IMR-90 (cell line): ENCODE results near the gene NEU1. TPM values are rescaled to one million over a fixed set of nuclear protein-coding genes. Genes with fewer than 3 reads are reported as not detected.
A peak's percentile ranks its signal among the peaks of the same experiment; 100 is the strongest.

Experiments used
- ATAC-seq: fragments of 200-7000 bp; cut with Tn5 transposase; 2 replicates; pipeline ENCODE4 v1.9.1; 2020; ENCODE audit warnings: low read depth, mild to moderate bottlenecking, moderate library complexity
- BruUV-seq: library from RNA; stranded (reverse); fragments of 400-500 nt; replicated peaks from 2 replicates; lab custom pipeline; 2021; lab: Mats Ljungman, UMichigan
- CTCF ChIA-PET: fragments of 300-600 bp; formaldehyde crosslinking; extraction: SDS; loops from one replicate; lab custom pipeline; 2021; ENCODE audit warnings: antibody characterized with exemption; lab: Yijun Ruan, JAX
- POLR2A ChIA-PET: fragments of 300-600 bp; sonication (Branson Sonifier 250); formaldehyde crosslinking; loops from one replicate; lab custom pipeline; 2022; ENCODE audit warnings: antibody characterized with exemption; ENCODE audit not compliant: unreplicated experiment; lab: Charles Lee
- DNase-seq: peaks from one replicate; pipeline ENCODE4 v3.0.0; 2013
- H2AFZ ChIP-seq: replicated peaks from 2 replicates; pipeline ENCODE3; 2013; ENCODE audit warnings: low read length, mild to moderate bottlenecking; ENCODE audit not compliant: poor library complexity
- H2AK5ac ChIP-seq: 2 replicates; pipeline ENCODE4 v1.6.1; 2013; ENCODE audit warnings: low read depth, low read length, inconsistent platforms
- H2AK9ac ChIP-seq: replicated peaks from 2 replicates; pipeline ENCODE3; 2013; ENCODE audit warnings: mild to moderate bottlenecking, low read depth, low read length, moderate library complexity; ENCODE audit not compliant: poor library complexity
- H2BK120ac ChIP-seq: 2 replicates; pipeline ENCODE4 v1.6.1; 2013; ENCODE audit warnings: low read depth, low read length, inconsistent platforms
- H2BK15ac ChIP-seq: 3 replicates; pipeline ENCODE4 v1.6.1; 2013; ENCODE audit warnings: low read depth, low read length, inconsistent platforms
- H2BK20ac ChIP-seq: 2 replicates; pipeline ENCODE4 v1.6.1; 2013; ENCODE audit warnings: low read depth, mild to moderate bottlenecking, inconsistent platforms, low read length, moderate library complexity
- H2BK5ac ChIP-seq: 2 replicates; pipeline ENCODE4 v1.6.1; 2013; ENCODE audit warnings: mild to moderate bottlenecking, low read depth, low read length, inconsistent platforms; ENCODE audit not compliant: poor library complexity, severe bottlenecking
- H3K14ac ChIP-seq: replicated peaks from 2 replicates; pipeline ENCODE4 v1.6.1; 2013; ENCODE audit warnings: low read depth, low read length, inconsistent platforms
- H3K18ac ChIP-seq: 2 replicates; pipeline ENCODE4 v1.6.1; 2013; ENCODE audit warnings: low read depth, low read length, control low read depth
- H3K23ac ChIP-seq: 2 replicates; pipeline ENCODE4 v1.6.1; 2013; ENCODE audit warnings: low read depth, low read length, inconsistent platforms
- H3K27ac ChIP-seq: 2 replicates; pipeline ENCODE4 v1.5.1; 2013; ENCODE audit warnings: mild to moderate bottlenecking, control low read depth, low read length; ENCODE audit not compliant: insufficient read depth
- H3K27me3 ChIP-seq: 2 replicates; pipeline ENCODE4 v1.6.1; 2013; ENCODE audit warnings: low read length; ENCODE audit not compliant: control insufficient read depth, insufficient read depth
- H3K36me3 ChIP-seq: 2 replicates; pipeline ENCODE4 v1.6.1; 2013; ENCODE audit warnings: low read length, mixed read lengths; ENCODE audit not compliant: control insufficient read depth, insufficient read depth
- H3K4ac ChIP-seq: 2 replicates; pipeline ENCODE4 v1.6.1; 2013; ENCODE audit warnings: low read depth, low read length, inconsistent platforms
- H3K4me1 ChIP-seq: 2 replicates; pipeline ENCODE4 v1.6.1; 2013; ENCODE audit warnings: low read length, mixed read lengths; ENCODE audit not compliant: control insufficient read depth, insufficient read depth
- H3K4me2 ChIP-seq: 2 replicates; pipeline ENCODE4 v1.6.1; 2013; ENCODE audit warnings: low read depth, mild to moderate bottlenecking, control low read depth, low read length, moderate library complexity
- H3K4me3 ChIP-seq: 2 replicates; pipeline ENCODE4 v1.5.1; 2013; ENCODE audit warnings: low read depth, mild to moderate bottlenecking, control low read depth, low read length, moderate library complexity; ENCODE audit not compliant: insufficient read depth
- H3K56ac ChIP-seq: 2 replicates; pipeline ENCODE4 v1.6.1; 2013; ENCODE audit warnings: low read length, inconsistent platforms; ENCODE audit not compliant: insufficient read depth; ENCODE audit errors: extremely low read depth
- H3K79me1 ChIP-seq, 2 experiments: 2 replicates each; pipeline ENCODE4 v1.6.1; 2013; ENCODE audit warnings: low read length in 2 of 2, inconsistent platforms in 1 of 2, low read depth in 1 of 2
- H3K9ac ChIP-seq: 2 replicates; pipeline ENCODE4 v1.6.1; 2013; ENCODE audit warnings: low read depth, low read length, control low read depth
- H3K9me1 ChIP-seq: 2 replicates; pipeline ENCODE4 v1.6.1; 2013; ENCODE audit warnings: low read length, inconsistent platforms; ENCODE audit not compliant: insufficient read depth
- H3K9me3 ChIP-seq: 2 replicates; pipeline ENCODE4 v1.6.1; 2013; ENCODE audit warnings: low read length; ENCODE audit not compliant: control insufficient read depth, insufficient read depth
- H4K20me1 ChIP-seq: 2 replicates; pipeline ENCODE4 v1.6.1; 2013; ENCODE audit warnings: low read length, inconsistent platforms; ENCODE audit not compliant: insufficient read depth
- H4K5ac ChIP-seq: 2 replicates; pipeline ENCODE4 v1.6.1; 2013; ENCODE audit warnings: mild to moderate bottlenecking, low read depth, low read length, control low read depth
- H4K8ac ChIP-seq, 2 experiments: 2 replicates each; pipeline ENCODE4 v1.6.1; 2013; ENCODE audit warnings: low read depth in 2 of 2, low read length in 2 of 2, control low read depth in 1 of 2, inconsistent platforms in 1 of 2
- H4K91ac ChIP-seq: 2 replicates; pipeline ENCODE4 v1.6.1; 2013; ENCODE audit warnings: low read depth, low read length, inconsistent platforms; ENCODE audit not compliant: insufficient read depth
- BHLHE40 ChIP-seq: fragments of 150-350 bp; IDR thresholded peaks from 2 replicates; pipeline ENCODE4 v1.6.1; 2016; ENCODE audit warnings: mild to moderate bottlenecking, low read depth, low read length
- CEBPB ChIP-seq: IDR thresholded peaks from 2 replicates; pipeline ENCODE4 v1.6.1; 2012; ENCODE audit warnings: low read depth, low read length, improper control_type of control experiment
- CHD1 ChIP-seq: IDR thresholded peaks from 2 replicates; pipeline ENCODE4 v1.6.1; 2012; ENCODE audit warnings: low read depth, low read length, improper control_type of control experiment
- FOS ChIP-seq: fragments of 150-350 bp; IDR thresholded peaks from 2 replicates; pipeline ENCODE4 v1.6.1; 2016; ENCODE audit warnings: low read depth, low read length
- MAFK ChIP-seq: IDR thresholded peaks from 2 replicates; pipeline ENCODE4 v1.6.1; 2012; ENCODE audit warnings: low read depth, low read length, improper control_type of control experiment
- MAZ ChIP-seq: IDR thresholded peaks from 2 replicates; pipeline ENCODE4 v1.6.1; 2012; ENCODE audit warnings: low read depth, mild to moderate bottlenecking, low read length, improper control_type of control experiment, moderate library complexity, borderline replicate concordance
- MXI1 ChIP-seq: IDR thresholded peaks from 2 replicates; pipeline ENCODE4 v1.6.1; 2012; ENCODE audit warnings: low read depth, mild to moderate bottlenecking, low read length, moderate library complexity, borderline replicate concordance
- NFE2L2 ChIP-seq: fragments of 150-350 bp; IDR thresholded peaks from 2 replicates; pipeline ENCODE4 v1.6.1; 2016; ENCODE audit warnings: low read depth, mild to moderate bottlenecking, low read length
- POLR2A ChIP-seq: IDR thresholded peaks from 2 replicates; pipeline ENCODE4 v1.6.1; 2012; ENCODE audit warnings: mild to moderate bottlenecking, low read depth, low read length
- RAD21 ChIP-seq: IDR thresholded peaks from 2 replicates; pipeline ENCODE4 v1.6.1; 2012; ENCODE audit warnings: low read length, improper control_type of control experiment
- RCOR1 ChIP-seq: IDR thresholded peaks from 2 replicates; pipeline ENCODE4 v1.6.1; 2012; ENCODE audit warnings: mild to moderate bottlenecking, low read length, improper control_type of control experiment; ENCODE audit not compliant: insufficient replicate concordance
- RFX5 ChIP-seq: IDR thresholded peaks from 2 replicates; pipeline ENCODE4 v1.8.0; 2012; ENCODE audit warnings: low read depth, mild to moderate bottlenecking, low read length, moderate library complexity
- SMC3 ChIP-seq: fragments of 150-350 bp; IDR thresholded peaks from 2 replicates; pipeline ENCODE4 v1.6.1; 2016; ENCODE audit warnings: low read depth, mild to moderate bottlenecking, antibody characterized with exemption, low read length, moderate library complexity
- WGBS, 2 experiments: methylation state at CpG; one replicate each; pipeline versions ENCODE4 v1.1.5 to v1.1.7; 2013; ENCODE audit warnings: missing lambda C conversion rate in 2 of 2; ENCODE audit not compliant: insufficient read length in 1 of 2; ENCODE audit errors: extremely low coverage in 2 of 2; 5-methylcytosine and 5-hydroxymethylcytosine counted together
- dilution Hi-C: fragments of 300-500 bp; cut with HindIII; formaldehyde crosslinking; loops from one replicate; pipeline ENCODE4 v1.14.3; 2018; ENCODE audit warnings: low sequenced_read_pairs; ENCODE audit not compliant: unreplicated experiment
- in situ Hi-C: fragments of 300-500 bp; cut with MboI; formaldehyde crosslinking; loops from 3 replicates; pipeline ENCODE4 v1.14.3; 2019; ENCODE audit warnings: low sequenced_read_pairs, inconsistent platforms, mixed read lengths
- intact Hi-C: fragments of 100-400 bp; cut with micrococcal nuclease; formaldehyde crosslinking; loops from 2 replicates; pipeline ENCODE4 v1.10.0; 2022
- polyA plus RNA-seq, 3 experiments: library from polyadenylated mRNA; depleted of rRNA; stranded (reverse); fragments of >200 nt; gene quantifications; 2 replicates each; pipeline ENCODE4 v1.2.3, GENCODE V29; 2012; ENCODE audit warnings: low replicate concordance in 1 of 3
- total RNA-seq: library from RNA; depleted of rRNA; stranded (reverse); fragments of >200 nt; gene quantifications from 2 replicates; pipeline ENCODE4 v1.2.3, GENCODE V29; 2012
- TF ChIP-seq, protein P1 (sequence below): fragments of 150-350 bp; IDR thresholded peaks from 2 replicates; pipeline ENCODE4 v1.6.1; 2016; ENCODE audit warnings: low read depth, mild to moderate bottlenecking, low read length, moderate library complexity, borderline replicate concordance
- TF ChIP-seq, protein P2 (sequence below): conservative IDR thresholded peaks from 2 replicates; pipeline ENCODE4 v1.5.1; 2012; ENCODE audit warnings: mild to moderate bottlenecking, low read depth, low read length, improper control_type of control experiment

Gene NEU1
- total and polyA plus RNA-seq, 2 of the 4 experiments (the other 2 are of a cell fraction): 28.5 to 36.2 TPM

DNA sequence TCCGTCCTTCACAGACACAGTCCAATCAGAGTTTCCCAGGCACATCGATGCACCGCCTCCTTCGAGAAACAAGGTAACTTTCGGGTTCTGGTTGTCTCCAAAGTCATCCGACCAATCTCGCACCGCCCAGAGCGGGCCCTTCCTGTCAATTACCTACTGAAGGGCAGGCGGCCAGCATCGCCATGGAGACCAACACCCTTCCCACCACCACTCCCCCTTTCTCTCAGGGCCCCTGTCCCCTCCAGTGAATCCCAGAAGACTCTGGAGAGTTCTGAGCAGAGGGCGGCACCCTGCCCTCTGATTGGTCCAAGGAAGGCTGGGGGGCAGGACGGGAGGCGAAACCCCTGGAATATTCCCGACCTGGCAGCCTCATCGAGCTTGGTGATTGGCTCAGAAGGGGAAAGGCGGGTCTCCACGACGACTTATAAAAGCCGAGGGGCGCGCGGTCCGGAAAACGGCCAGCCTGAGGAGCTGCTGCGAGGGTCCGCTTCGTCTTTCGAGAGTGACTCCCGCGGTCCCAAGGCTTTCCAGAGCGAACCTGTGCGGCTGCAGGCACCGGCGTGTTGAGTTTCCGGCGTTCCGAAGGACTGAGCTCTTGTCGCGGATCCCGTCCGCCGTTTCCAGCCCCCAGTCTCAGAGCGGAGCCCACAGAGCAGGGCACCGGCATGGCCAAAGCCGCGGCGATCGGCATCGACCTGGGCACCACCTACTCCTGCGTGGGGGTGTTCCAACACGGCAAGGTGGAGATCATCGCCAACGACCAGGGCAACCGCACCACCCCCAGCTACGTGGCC, 35.1 kb downstream of the NEU1 start, which contains the start of gene HSPA1B:
TSS of gene HSPA1B (plus strand) at position 453 of the 794 bp plus-strand sequence. CDS start at position 666, 213 bp downstream.
- Histone ChIP-seq H3K27me3 (no peaks in the 10 kb centered on the region), H4K20me1 (peaks cover 9% of the 10 kb centered on the region), H3K18ac (peak within 1 kb of the TSS; percentile 82), H2BK15ac (peak within 1 kb of the TSS; percentile 64; the same call in 2 of the 3 replicates), H3K56ac (peak within 1 kb of the TSS; percentile 85), H4K5ac (peak within 1 kb of the TSS; percentile 97), H2AFZ (peak within 1 kb of the TSS; percentile 88), H3K4me3 (peak within 1 kb of the TSS; percentile 64), H3K14ac (peak within 1 kb of the TSS; percentile 96), H3K4me2 (peak within 1 kb of the TSS; percentile 83), H4K91ac (peak within 1 kb of the TSS; percentile 92), H2AK9ac (peak within 1 kb of the TSS; percentile 95), H3K79me1 (peaks cover 8 to 26% of the 10 kb centered on the region in 2 experiments; a peak in 3 of 4 replicates), H4K8ac (peak within 1 kb of the TSS; percentile 97 to 98), H3K23ac (peak within 1 kb of the TSS; percentile 91), H3K4me1 (peaks cover 9% of the 10 kb centered on the region), H3K4ac (peak within 1 kb of the TSS; percentile 97), H2BK5ac (peak within 1 kb of the TSS; percentile 85), H3K9me3 (no peaks in the 10 kb centered on the region), H3K9me1 (peaks cover 4% of the 10 kb centered on the region; the same call in 1 of the 2 replicates), H3K36me3 (no peaks in the 10 kb centered on the region), H3K9ac (peak within 1 kb of the TSS; percentile 90), H2BK20ac (peak within 1 kb of the TSS; percentile 5; the same call in 1 of the 2 replicates), H3K27ac (peak within 1 kb of the TSS; percentile 93), H2AK5ac (peak within 1 kb of the TSS; percentile 41), H2BK120ac (peak within 1 kb of the TSS; percentile 71)
- DNase-seq (peak; percentile 100), ATAC-seq (peak; percentile 92)
- no TSS peak for BruUV-seq
- in situ Hi-C loops: no loop called here
- intact Hi-C loops: loop anchor here (1.0 to 5.0 kb wide), 2 partner anchors 32 to 280 kb away; partner anchors contain the start of genes ATP6V1G2, NFKBIL1 and VARS1
- CTCF ChIA-PET: interaction anchor here (1.3 kb wide), 1 partner anchor 32 kb away, joined by 4 read pairs; the partner anchor contains the start of gene VARS1
- dilution Hi-C loops: no loop called here
- WGBS, 2 experiments: 1% methylated on average over 20 of the region's 56 CpGs; no CpG with 5 or more reads in 1 of the 2 experiments
- POLR2A ChIA-PET: interaction anchor here (0.5 to 1.5 kb wide), 7 partner anchors 13 to 121 kb away, joined by 3 to 10 read pairs (median 4); partner anchors contain the start of genes HSPA1A, HSPA1L, LSM2 and LY6G6F
- TF ChIP-seq, protein P1, sequence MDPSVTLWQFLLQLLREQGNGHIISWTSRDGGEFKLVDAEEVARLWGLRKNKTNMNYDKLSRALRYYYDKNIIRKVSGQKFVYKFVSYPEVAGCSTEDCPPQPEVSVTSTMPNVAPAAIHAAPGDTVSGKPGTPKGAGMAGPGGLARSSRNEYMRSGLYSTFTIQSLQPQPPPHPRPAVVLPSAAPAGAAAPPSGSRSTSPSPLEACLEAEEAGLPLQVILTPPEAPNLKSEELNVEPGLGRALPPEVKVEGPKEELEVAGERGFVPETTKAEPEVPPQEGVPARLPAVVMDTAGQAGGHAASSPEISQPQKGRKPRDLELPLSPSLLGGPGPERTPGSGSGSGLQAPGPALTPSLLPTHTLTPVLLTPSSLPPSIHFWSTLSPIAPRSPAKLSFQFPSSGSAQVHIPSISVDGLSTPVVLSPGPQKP: no peak
- TF ChIP-seq, protein P2, sequence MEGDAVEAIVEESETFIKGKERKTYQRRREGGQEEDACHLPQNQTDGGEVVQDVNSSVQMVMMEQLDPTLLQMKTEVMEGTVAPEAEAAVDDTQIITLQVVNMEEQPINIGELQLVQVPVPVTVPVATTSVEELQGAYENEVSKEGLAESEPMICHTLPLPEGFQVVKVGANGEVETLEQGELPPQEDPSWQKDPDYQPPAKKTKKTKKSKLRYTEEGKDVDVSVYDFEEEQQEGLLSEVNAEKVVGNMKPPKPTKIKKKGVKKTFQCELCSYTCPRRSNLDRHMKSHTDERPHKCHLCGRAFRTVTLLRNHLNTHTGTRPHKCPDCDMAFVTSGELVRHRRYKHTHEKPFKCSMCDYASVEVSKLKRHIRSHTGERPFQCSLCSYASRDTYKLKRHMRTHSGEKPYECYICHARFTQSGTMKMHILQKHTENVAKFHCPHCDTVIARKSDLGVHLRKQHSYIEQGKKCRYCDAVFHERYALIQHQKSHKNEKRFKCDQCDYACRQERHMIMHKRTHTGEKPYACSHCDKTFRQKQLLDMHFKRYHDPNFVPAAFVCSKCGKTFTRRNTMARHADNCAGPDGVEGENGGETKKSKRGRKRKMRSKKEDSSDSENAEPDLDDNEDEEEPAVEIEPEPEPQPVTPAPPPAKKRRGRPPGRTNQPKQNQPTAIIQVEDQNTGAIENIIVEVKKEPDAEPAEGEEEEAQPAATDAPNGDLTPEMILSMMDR: no peak
- no peak for TF ChIP-seq CEBPB
- no peak for TF ChIP-seq NFE2L2
- no peak for TF ChIP-seq SMC3
- no peak for TF ChIP-seq RCOR1
- no peak for TF ChIP-seq MAFK
- TF ChIP-seq FOS: no peak
- no peak for TF ChIP-seq BHLHE40
- no peak for TF ChIP-seq CHD1
- TF ChIP-seq RAD21: no peak
- peak; percentile 99 for TF ChIP-seq POLR2A
- 0 out of 2 replicates have a peak, but pooled peaks have one; percentile 4 for TF ChIP-seq MXI1
- 0 out of 2 replicates have a peak, but pooled peaks have one; percentile 58 for TF ChIP-seq MAZ
- TF ChIP-seq RFX5: 0 out of 2 replicates have a peak, but pooled peaks have one; percentile 3
